Measurements from ENCODE around the gene MT4.

MT4 gene

GRCh38 chr16:56583351-56584168 is 18.7 kb downstream of the MT4 start:
- TF ChIP-seq REST (IDR thresholded peaks at IDR 0.05; ENCODE audit: low read depth): no peak

GRCh38 chr16:56584276-56584675 is 19.4 kb downstream of the MT4 start:
- no peak for TF ChIP-seq TEAD4 (IDR thresholded peaks at IDR 0.05)
- no peak for TF ChIP-seq CEBPB (IDR thresholded peaks at IDR 0.05)
- no peak for TF ChIP-seq MAX (IDR thresholded peaks at IDR 0.05)
- no peak for TF ChIP-seq TAF1 (IDR thresholded peaks at IDR 0.05; ENCODE audit: low read depth)
- no peak for TF ChIP-seq REST (IDR thresholded peaks at IDR 0.05; ENCODE audit: low read depth)
- no peak for TF ChIP-seq EGR1 (IDR thresholded peaks at IDR 0.05)
- TF ChIP-seq USF1 (IDR thresholded peaks at IDR 0.05): no peak
- TF ChIP-seq ZBTB7A (IDR thresholded peaks at IDR 0.05; ENCODE audit: low read depth): no peak
- TF ChIP-seq FOXM1 (IDR thresholded peaks at IDR 0.05; ENCODE audit: borderline replicate concordance, low read depth): no peak
- TF ChIP-seq CREB1 (IDR thresholded peaks at IDR 0.05; ENCODE audit: low read depth): no peak
- no peak for TF ChIP-seq EP300 (IDR thresholded peaks at IDR 0.05; ENCODE audit: borderline replicate concordance)
- TF ChIP-seq NFIC (IDR thresholded peaks at IDR 0.05): no peak
- TF ChIP-seq YY1 (IDR thresholded peaks at IDR 0.05; ENCODE audit: low read depth): no peak
- no peak for TF ChIP-seq TCF12 (IDR thresholded peaks at IDR 0.05; ENCODE audit: low read depth)
- TF ChIP-seq RAD21 (IDR thresholded peaks at IDR 0.05; ENCODE audit: low read depth): no peak

GRCh38 chr16:56588781-56589140 is 23.9 kb downstream of the MT4 start:
- no peak for TF ChIP-seq FOXM1 (IDR thresholded peaks at IDR 0.05; ENCODE audit: borderline replicate concordance, low read depth)
- TF ChIP-seq TCF12 (IDR thresholded peaks at IDR 0.05; ENCODE audit: low read depth): no peak

- no peak for TF ChIP-seq TCF12 (IDR thresholded peaks at IDR 0.05; ENCODE audit: low read depth)
- peak; percentile 35; the same call in 1 of the 2 replicates for TF ChIP-seq TEAD4 (IDR thresholded peaks at IDR 0.05)
- 0 out of 2 replicates have a peak, but pooled peaks have one; percentile 45 for TF ChIP-seq EGR1 (IDR thresholded peaks at IDR 0.05)
- no peak for TF ChIP-seq CREB1 (IDR thresholded peaks at IDR 0.05; ENCODE audit: low read depth)
- 0 out of 2 replicates have a peak, but pooled peaks have one; percentile 58 for TF ChIP-seq ZBTB7A (IDR thresholded peaks at IDR 0.05; ENCODE audit: low read depth)
- peak; percentile 63; the same call in 1 of the 2 replicates for TF ChIP-seq MAX (IDR thresholded peaks at IDR 0.05)
- TF ChIP-seq TAF1 (IDR thresholded peaks at IDR 0.05; ENCODE audit: low read depth): no peak
- TF ChIP-seq EP300 (IDR thresholded peaks at IDR 0.05; ENCODE audit: borderline replicate concordance): no peak
- no peak for TF ChIP-seq REST (IDR thresholded peaks at IDR 0.05; ENCODE audit: low read depth)
- TF ChIP-seq FOXM1 (IDR thresholded peaks at IDR 0.05; ENCODE audit: borderline replicate concordance, low read depth): no peak
- no peak for TF ChIP-seq USF1 (IDR thresholded peaks at IDR 0.05)
- peak; percentile 22; the same call in 1 of the 2 replicates for TF ChIP-seq NFIC (IDR thresholded peaks at IDR 0.05)
- no peak for TF ChIP-seq CEBPB (IDR thresholded peaks at IDR 0.05)
- no peak for TF ChIP-seq YY1 (IDR thresholded peaks at IDR 0.05; ENCODE audit: low read depth)
- no peak for TF ChIP-seq RAD21 (IDR thresholded peaks at IDR 0.05; ENCODE audit: low read depth)
These were observed 24.5 kb downstream of the MT4 start, which contains the start of gene MT3 for GRCh38 chr16:56589141-56590039. Gene MT3 (plus strand): TSS chr16:56589528. CDS start chr16:56589591, 63 bp downstream.
